Right kidney (tissue), 1 donor: ENCODE results near the gene ERICH6.
"Not testable (repeated sequence)": the region's sequence is repeated elsewhere in the genome, so short reads cannot be mapped to it uniquely, and the experiment has no call there.

Source experiments
- DNase-seq: peaks from one replicate; pipeline ENCODE4 v3.0.0-alpha.2; 2016

The ERICH6 gene

GRCh38 chr3:150681057-150681456 is 22.7 kb downstream of the ERICH6 start:
- DNase-seq: no peak

- no peak for DNase-seq
These were observed 23.2 kb downstream of the ERICH6 start for GRCh38 chr3:150680562-150680961.

GRCh38 chr3:150675587-150675986 is 28.1 kb downstream of the ERICH6 start:
- no peak for DNase-seq

- DNase-seq: no peak
These were observed 29.8 kb downstream of the ERICH6 start for GRCh38 chr3:150673966-150674365.

GRCh38 chr3:150666167-150666566 is 37.6 kb downstream of the ERICH6 start:
- no peak for DNase-seq

GRCh38 chr3:150663461-150663860 is 40.3 kb downstream of the ERICH6 start:
- no peak for DNase-seq

- DNase-seq: no peak
These were observed 41.1 kb downstream of the ERICH6 start for GRCh38 chr3:150662410-150663200.

GRCh38 chr3:150656316-150656715 is 47.4 kb downstream of the ERICH6 start:
- no peak for DNase-seq

GRCh38 chr3:150653110-150653561 is 50.6 kb downstream of the ERICH6 start:
- DNase-seq: no peak

- DNase-seq: no peak
These were observed 63.5 kb downstream of the ERICH6 start for GRCh38 chr3:150640256-150640655.

GRCh38 chr3:150639262-150639661 is 64.5 kb downstream of the ERICH6 start:
- no peak for DNase-seq

GRCh38 chr3:150636258-150636657 is 67.5 kb downstream of the ERICH6 start:
- no peak for DNase-seq

GRCh38 chr3:150635526-150635925 is 68.2 kb downstream of the ERICH6 start:
- no peak for DNase-seq

GRCh38 chr3:150635076-150635475 is 68.6 kb downstream of the ERICH6 start:
- no peak for DNase-seq

- DNase-seq: no peak
These were observed 72.1 kb downstream of the ERICH6 start for GRCh38 chr3:150631515-150632221.

- no peak for DNase-seq
These were observed 76.2 kb downstream of the ERICH6 start for GRCh38 chr3:150627557-150627956.

- no peak for DNase-seq
These were observed 77.4 kb downstream of the ERICH6 start for GRCh38 chr3:150626148-150626930.

- DNase-seq: no peak
These were observed 79.8 kb downstream of the ERICH6 start for GRCh38 chr3:150623945-150624344.

GRCh38 chr3:150622955-150623354 is 80.8 kb downstream of the ERICH6 start:
- not testable (repeated sequence) for DNase-seq

- DNase-seq: no peak
These were observed 83.6 kb downstream of the ERICH6 start for GRCh38 chr3:150620002-150620689.

- DNase-seq: no peak
These were observed 89.8 kb downstream of the ERICH6 start for GRCh38 chr3:150613709-150614480.

- DNase-seq: no peak
These were observed 90.7 kb downstream of the ERICH6 start for GRCh38 chr3:150613034-150613433.
